K562 (cell line): ENCODE results near the gene LMNB1. TPM values are rescaled to one million over a fixed set of nuclear protein-coding genes. Genes with fewer than 3 reads are reported as not detected.
A peak's percentile ranks its signal among the peaks of the same experiment; 100 is the strongest.

ENCODE experiments used
- GATAD2B ChIP-seq: fragments of 450-650 bp; IDR thresholded peaks from 2 replicates; pipeline ENCODE4 v1.6.1; 2017; ENCODE audit warnings: mild to moderate bottlenecking, borderline replicate concordance
- HCFC1 ChIP-seq: IDR thresholded peaks from 2 replicates; pipeline ENCODE4 v1.6.1; 2012; ENCODE audit warnings: low read depth, low read length, improper control_type of control experiment
- HDAC2 ChIP-seq: fragments of 450-650 bp; IDR thresholded peaks from 2 replicates; pipeline ENCODE4 v1.6.1; 2016; ENCODE audit warnings: mild to moderate bottlenecking
- HMGN3 ChIP-seq: IDR thresholded peaks from 2 replicates; pipeline ENCODE4 v1.6.1; 2011; ENCODE audit warnings: borderline replicate concordance, low read depth, mild to moderate bottlenecking, mixed read lengths, low read length; ENCODE audit not compliant: insufficient read length; ENCODE audit errors: extremely low read depth
- HNRNPL ChIP-seq: fragments of 200-400 bp; formaldehyde crosslinking; IDR thresholded peaks from 2 replicates; pipeline ENCODE4 v1.6.1; 2017; ENCODE audit warnings: low read depth, mild to moderate bottlenecking, low read length
- KDM4B ChIP-seq, 2 experiments: fragments of 450-650 bp in 1 of 2; sonication (generic) in 1 of 2; IDR thresholded peaks; 2 replicates each; pipeline ENCODE4 v1.6.1; 2016 to 2017; ENCODE audit warnings: borderline replicate concordance in 2 of 2, antibody characterized with exemption in 1 of 2, low read depth in 1 of 2, mild to moderate bottlenecking in 1 of 2
- SMAD3 ChIP-seq: fragments of 450-650 bp; formaldehyde crosslinking; conservative IDR thresholded peaks from 2 replicates; pipeline ENCODE4 v1.4.0; 2020; ENCODE audit warnings: mild to moderate bottlenecking
- TEAD2 ChIP-seq: fragments of 450-650 bp; IDR thresholded peaks from 2 replicates; pipeline ENCODE4 v1.6.1; 2016; ENCODE audit warnings: missing genetic modification characterization, control low read depth, missing compliant biosample characterization
- TRIM28 ChIP-seq: fragments of 450-650 bp; IDR thresholded peaks from 2 replicates; pipeline ENCODE4 v1.6.1; 2017
- XRCC3 ChIP-seq: fragments of 450-650 bp; IDR thresholded peaks from 2 replicates; pipeline ENCODE4 v1.6.1; 2017; ENCODE audit warnings: mild to moderate bottlenecking, moderate library complexity
- ZEB2 ChIP-seq: fragments of 450-650 bp; IDR thresholded peaks from 2 replicates; pipeline ENCODE4 v1.6.1; 2016
- ZKSCAN8 ChIP-seq: fragments of 200-800 bp; sonication (Bioruptor generic); IDR thresholded peaks from 2 replicates; pipeline ENCODE4 v1.6.1; 2016; ENCODE audit warnings: missing genetic modification characterization, missing compliant biosample characterization
- ZNF124 ChIP-seq: sonication (generic); formaldehyde crosslinking; IDR thresholded peaks from 2 replicates; pipeline ENCODE4 v1.8.1; 2022; ENCODE audit warnings: missing genetic modification reagents
- ZNF24 ChIP-seq: fragments of 450-650 bp; IDR thresholded peaks from 2 replicates; pipeline ENCODE4 v1.6.1; 2016
- ZNF561 ChIP-seq: fragments of 450-650 bp; formaldehyde crosslinking; conservative IDR thresholded peaks from 2 replicates; pipeline ENCODE4 v1.4.0; 2020; ENCODE audit warnings: mild to moderate bottlenecking, moderate library complexity
- polyA plus RNA-seq, 8 experiments: library from polyadenylated mRNA; depleted of rRNA in 4 of 8; stranded (reverse) in 5 of 8; unstranded in 3 of 8; fragments of >200 nt; fragmentation: Nextera tagmentation in 2 of 8; fragmentation: Illumina TruSeq in 1 of 8; extraction: Ambion mirVana in 2 of 8; extraction: Trizol in 1 of 8; gene quantifications; 2 replicates each; pipeline versions ENCODE4 v1.2.1 to v1.2.3, GENCODE V29; 2011 to 2014; ENCODE audit warnings: inconsistent platforms in 1 of 8, missing spikeins in 1 of 8
- total RNA-seq, 7 experiments: library from RNA; depleted of rRNA in 6 of 7; stranded (reverse); fragments of >200 nt in 6 of 7; fragmentation: Illumina TruSeq in 2 of 7; extraction: Trizol in 2 of 7; gene quantifications; 2 replicates each; pipeline versions ENCODE4 v1.2.1 to v1.2.3, GENCODE V29; 2011 to 2021; ENCODE audit warnings: low replicate concordance in 1 of 7
- TF ChIP-seq, protein P1 (sequence below): fragments of 450-650 bp; IDR thresholded peaks from 2 replicates; pipeline ENCODE4 v1.6.1; 2014; ENCODE audit warnings: low read depth, mild to moderate bottlenecking, moderate library complexity, borderline replicate concordance
- TF ChIP-seq, protein P2 (sequence below): fragments of 250-450 bp; sonication (Bioruptor Pico); IDR thresholded peaks from 2 replicates; pipeline ENCODE4 v1.5.0; 2020; ENCODE audit warnings: mild to moderate bottlenecking
- TF ChIP-seq, protein P3 (sequence below), 2 experiments: fragments of 200-800 bp in 1 of 2; sonication (Bioruptor generic) in 1 of 2; sonication (generic) in 1 of 2; formaldehyde crosslinking in 1 of 2; IDR thresholded peaks in 1 of 2; conservative IDR thresholded peaks in 1 of 2; 2 replicates each; pipeline versions ENCODE4 v1.5.0 to v1.6.1; 2016 to 2020; ENCODE audit warnings: missing compliant biosample characterization in 1 of 2, missing genetic modification characterization in 1 of 2, missing genetic modification reagents in 1 of 2

The LMNB1 gene
- total and polyA plus RNA-seq, 9 of the 15 experiments (the other 6 are each of a cell fraction or from before 2014, with no cell fraction given), result 2.8 to 190 (median 131) TPM

GRCh38 chr5:126884269-126884819, 107.4 kb downstream of the LMNB1 start (continued):
- TF ChIP-seq ZNF24 (peak; percentile 72; the same call in 1 of the 2 replicates), HMGN3 (peak; percentile 93), KDM4B (IDR thresholded peaks at IDR 0.05; ENCODE audit: borderline replicate concordance in 2 of 2, low read depth in 1 of 2) (no peak), TEAD2 (tag) (peak; percentile 2; the same call in 1 of the 2 replicates), HCFC1 (0 out of 2 replicates have a peak, but pooled peaks have one; percentile 21), XRCC3 (no peak), HNRNPL (0 out of 2 replicates have a peak, but pooled peaks have one; percentile 26), TRIM28 (peak; percentile 72; the same call in 1 of the 2 replicates), ZNF561 (CRISPR knock-in tag) (no peak), HDAC2 (peak; percentile 98), ZNF124 (CRISPR knock-in tag) (no peak), ZEB2 (peak; percentile 96), SMAD3 (peak; percentile 88), GATAD2B (peak; percentile 89), ZKSCAN8 (peak; percentile 65; the same call in 1 of the 2 replicates)
- TF ChIP-seq, protein P1, sequence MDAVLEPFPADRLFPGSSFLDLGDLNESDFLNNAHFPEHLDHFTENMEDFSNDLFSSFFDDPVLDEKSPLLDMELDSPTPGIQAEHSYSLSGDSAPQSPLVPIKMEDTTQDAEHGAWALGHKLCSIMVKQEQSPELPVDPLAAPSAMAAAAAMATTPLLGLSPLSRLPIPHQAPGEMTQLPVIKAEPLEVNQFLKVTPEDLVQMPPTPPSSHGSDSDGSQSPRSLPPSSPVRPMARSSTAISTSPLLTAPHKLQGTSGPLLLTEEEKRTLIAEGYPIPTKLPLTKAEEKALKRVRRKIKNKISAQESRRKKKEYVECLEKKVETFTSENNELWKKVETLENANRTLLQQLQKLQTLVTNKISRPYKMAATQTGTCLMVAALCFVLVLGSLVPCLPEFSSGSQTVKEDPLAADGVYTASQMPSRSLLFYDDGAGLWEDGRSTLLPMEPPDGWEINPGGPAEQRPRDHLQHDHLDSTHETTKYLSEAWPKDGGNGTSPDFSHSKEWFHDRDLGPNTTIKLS, result peak; percentile 57; the same call in 1 of the 2 replicates
- TF ChIP-seq, protein P2, sequence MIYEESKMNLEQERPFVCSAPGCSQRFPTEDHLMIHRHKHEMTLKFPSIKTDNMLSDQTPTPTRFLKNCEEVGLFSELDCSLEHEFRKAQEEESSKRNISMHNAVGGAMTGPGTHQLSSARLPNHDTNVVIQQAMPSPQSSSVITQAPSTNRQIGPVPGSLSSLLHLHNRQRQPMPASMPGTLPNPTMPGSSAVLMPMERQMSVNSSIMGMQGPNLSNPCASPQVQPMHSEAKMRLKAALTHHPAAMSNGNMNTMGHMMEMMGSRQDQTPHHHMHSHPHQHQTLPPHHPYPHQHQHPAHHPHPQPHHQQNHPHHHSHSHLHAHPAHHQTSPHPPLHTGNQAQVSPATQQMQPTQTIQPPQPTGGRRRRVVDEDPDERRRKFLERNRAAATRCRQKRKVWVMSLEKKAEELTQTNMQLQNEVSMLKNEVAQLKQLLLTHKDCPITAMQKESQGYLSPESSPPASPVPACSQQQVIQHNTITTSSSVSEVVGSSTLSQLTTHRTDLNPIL, result no peak
- TF ChIP-seq, protein P3, sequence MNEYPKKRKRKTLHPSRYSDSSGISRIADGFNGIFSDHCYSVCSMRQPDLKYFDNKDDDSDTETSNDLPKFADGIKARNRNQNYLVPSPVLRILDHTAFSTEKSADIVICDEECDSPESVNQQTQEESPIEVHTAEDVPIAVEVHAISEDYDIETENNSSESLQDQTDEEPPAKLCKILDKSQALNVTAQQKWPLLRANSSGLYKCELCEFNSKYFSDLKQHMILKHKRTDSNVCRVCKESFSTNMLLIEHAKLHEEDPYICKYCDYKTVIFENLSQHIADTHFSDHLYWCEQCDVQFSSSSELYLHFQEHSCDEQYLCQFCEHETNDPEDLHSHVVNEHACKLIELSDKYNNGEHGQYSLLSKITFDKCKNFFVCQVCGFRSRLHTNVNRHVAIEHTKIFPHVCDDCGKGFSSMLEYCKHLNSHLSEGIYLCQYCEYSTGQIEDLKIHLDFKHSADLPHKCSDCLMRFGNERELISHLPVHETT (CRISPR knock-in tag; conservative IDR thresholded peaks at IDR 0.05 in 1 of 2, IDR thresholded peaks at IDR 0.05 in 1 of 2), result peak in 1 of 2 experiments; percentile 82; a peak in 1 of 4 replicates
